RWPE2 (cell line): ENCODE results near the gene IL23R.

Experiments used
- ATAC-seq: fragments of 200-7000 bp; cut with Tn5 transposase; 3 replicates; pipeline ENCODE4 v1.9.1; 2021; ENCODE audit warnings: low read depth
- DNase-seq: peaks from one replicate; pipeline ENCODE4 v3.0.0-alpha.2; 2020; ENCODE audit warnings: low spot score
- H3K27ac ChIP-seq: fragments of 450-650 bp; 2 replicates; pipeline ENCODE4 v1.5.1; 2017; ENCODE audit warnings: mild to moderate bottlenecking; ENCODE audit not compliant: poor library complexity, severe bottlenecking
- H3K27me3 ChIP-seq: fragments of 250-450 bp; sonication (Bioruptor Pico); 2 replicates; pipeline ENCODE4 v1.5.1; 2021; ENCODE audit warnings: mild to moderate bottlenecking, moderate library complexity; ENCODE audit not compliant: insufficient read depth, poor library complexity, severe bottlenecking
- H3K36me3 ChIP-seq: fragments of 250-450 bp; sonication (Bioruptor Pico); 2 replicates; pipeline ENCODE4 v1.5.1; 2020; ENCODE audit warnings: low read depth, mild to moderate bottlenecking, moderate library complexity
- H3K4me1 ChIP-seq: fragments of 250-450 bp; sonication (Bioruptor Pico); 2 replicates; pipeline ENCODE4 v1.5.1; 2021; ENCODE audit warnings: mild to moderate bottlenecking, moderate library complexity; ENCODE audit not compliant: insufficient read depth, poor library complexity, severe bottlenecking
- H3K4me3 ChIP-seq: fragments of 250-450 bp; sonication (Bioruptor Pico); 2 replicates; pipeline ENCODE4 v1.5.1; 2021; ENCODE audit warnings: mild to moderate bottlenecking, moderate library complexity; ENCODE audit not compliant: severe bottlenecking
- H3K9me3 ChIP-seq: fragments of 250-450 bp; sonication (Bioruptor Pico); 2 replicates; pipeline ENCODE4 v1.5.1; 2021; ENCODE audit warnings: mild to moderate bottlenecking, moderate library complexity; ENCODE audit not compliant: severe bottlenecking
- CTCF ChIP-seq: fragments of 450-650 bp; IDR thresholded peaks from one replicate; pipeline ENCODE4 v1.5.1; 2017; ENCODE audit warnings: mild to moderate bottlenecking, moderate library complexity; ENCODE audit not compliant: poor library complexity, severe bottlenecking

Gene IL23R

GRCh38 chr1:67241200-67241746 is 75.0 kb downstream of the IL23R start:
- Histone ChIP-seq H3K9me3 (no peaks in the 10 kb centered on the region), H3K27ac (no peak overlapping the region), H3K36me3 (no peaks in the 10 kb centered on the region), H3K27me3 (no peaks in the 10 kb centered on the region), H3K4me3 (no peak overlapping the region), H3K4me1 (no peaks in the 10 kb centered on the region)
- DNase-seq: no peak
- ATAC-seq: no peak
- TF ChIP-seq CTCF: no peak

GRCh38 chr1:67242016-67242415 is 75.8 kb downstream of the IL23R start:
- H3K4me1 ChIP-seq: no peaks in the 10 kb centered on the region
- H3K27ac ChIP-seq: no peak overlapping the region
- no peak for ATAC-seq
- no peaks in the 10 kb centered on the region for H3K27me3 ChIP-seq
- H3K9me3 ChIP-seq: no peaks in the 10 kb centered on the region
- no peak overlapping the region for H3K4me3 ChIP-seq
- no peak for TF ChIP-seq CTCF
- DNase-seq: no peak
- H3K36me3 ChIP-seq: no peaks in the 10 kb centered on the region

- ATAC-seq (no peak), DNase-seq (no peak)
- no peak overlapping the region for H3K4me3 ChIP-seq
- H3K27me3 ChIP-seq: no peaks in the 10 kb centered on the region
- H3K36me3 ChIP-seq: no peaks in the 10 kb centered on the region
- H3K9me3 ChIP-seq: peaks cover 17% of the 10 kb centered on the region
- H3K4me1 ChIP-seq: no peaks in the 10 kb centered on the region
- no peak for TF ChIP-seq CTCF
- no peak overlapping the region for H3K27ac ChIP-seq
Observed at GRCh38 chr1:67250051-67250653, 83.9 kb downstream of the IL23R start.

- Histone ChIP-seq H3K27me3 (no peaks in the 10 kb centered on the region), H3K27ac (no peak overlapping the region), H3K9me3 (no peaks in the 10 kb centered on the region), H3K4me1 (no peaks in the 10 kb centered on the region), H3K4me3 (no peak overlapping the region), H3K36me3 (no peaks in the 10 kb centered on the region)
- DNase-seq: no peak
- ATAC-seq: no peak
- TF ChIP-seq CTCF: no peak
Observed at GRCh38 chr1:67256291-67257172, 90.3 kb downstream of the IL23R start.

DNA sequence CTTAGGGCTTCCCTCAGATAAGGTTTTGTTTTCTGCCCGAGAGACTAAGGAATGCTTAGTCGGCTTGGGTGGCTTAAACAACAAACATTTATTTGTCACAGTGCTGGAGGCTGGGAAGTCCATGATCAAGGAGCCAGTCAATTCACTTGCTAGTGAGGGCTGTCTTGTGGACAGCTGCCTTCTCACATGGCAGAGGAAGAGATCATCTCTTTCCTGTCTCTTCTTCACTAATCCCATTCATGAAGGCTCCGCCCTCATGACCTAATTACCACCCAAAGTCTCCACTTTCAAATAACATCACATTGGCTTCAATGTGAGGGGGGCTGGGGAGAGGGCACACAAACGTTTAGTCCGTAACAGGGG is 90.9 kb downstream of the IL23R start:
- Histone ChIP-seq H3K4me1 (no peaks in the 10 kb centered on the region), H3K27ac (no peak overlapping the region), H3K4me3 (no peak overlapping the region), H3K9me3 (no peaks in the 10 kb centered on the region), H3K36me3 (no peaks in the 10 kb centered on the region), H3K27me3 (no peaks in the 10 kb centered on the region)
- no peak for TF ChIP-seq CTCF
- ATAC-seq (no peak), DNase-seq (no peak)
